ENCODE results near the gene TRIM26. TPM values are rescaled to one million over a fixed set of nuclear protein-coding genes. Genes with fewer than 3 reads are reported as not detected.
A peak's percentile ranks its signal among the peaks of the same experiment; 100 is the strongest.

TRIM26 gene
- total and polyA plus RNA-seq, 2 donors (not counting 1 experiment from before 2014, with no cell fraction given), result 49.5 to 73.2 TPM

- peak overlapping the region; percentile 98 to 100 for H3K27ac ChIP-seq (ENCODE audit: low read length in 2 of 2)
- WGBS (ENCODE audit: insufficient coverage), result 40% methylated on average over 1 of the region's 14 CpGs
- intact Hi-C loops (cut with micrococcal nuclease), result loop anchor here (10.0 kb wide), 1 partner anchor 1440 kb away; the partner anchor contains the start of genes APOM and BAG6
- no peaks in the 10 kb centered on the region for H3K9me3 ChIP-seq (ENCODE audit: control extremely low read depth in 1 of 3, control insufficient read depth in 2 of 3, insufficient read depth in 1 of 3, low read length in 2 of 3)
- H3K4me3 ChIP-seq (ENCODE audit: control extremely low read depth in 1 of 5, extremely low read depth in 1 of 5, insufficient read depth in 1 of 5, low read depth in 2 of 5, low read length in 4 of 5), result peak overlapping the region; percentile 93 to 100 (median 98)
- TF ChIP-seq EZH2 (IDR thresholded peaks at IDR 0.05; ENCODE audit: borderline replicate concordance, insufficient read depth, low read depth, low read length, poor library complexity, severe bottlenecking) (no peak), CTCF (IDR thresholded peaks at IDR 0.05) (no peak)
- ChIA-PET CTCF (interaction anchor here (0.6 kb wide), 1 partner anchor 1185 kb away, joined by 3 read pairs; no protein-coding TSS in a partner anchor), POLR2A (interaction anchor here (1.2 to 1.9 kb wide), 3 partner anchors 45 to 148 kb away, joined by 5 read pairs; partner anchors contain the start of genes PPP1R11 and TRIM39)
- peak overlapping the region; percentile 92 for H3K9ac ChIP-seq (ENCODE audit: low read length)
- peaks cover 0 to 3% of the 10 kb centered on the region in 2 experiments for H3K36me3 ChIP-seq (replicated peaks in 1 of 2; ENCODE audit: control extremely low read depth in 1 of 2, control insufficient read depth in 1 of 2, extremely low read depth in 1 of 2, insufficient read depth in 2 of 2, low read length in 1 of 2)
- peaks cover 36% of the 10 kb centered on the region for H3K79me2 ChIP-seq (ENCODE audit: control insufficient read depth, insufficient read depth, low read length)
- H4K20me1 ChIP-seq (ENCODE audit: control insufficient read depth, insufficient read depth, low read length, poor library complexity, severe bottlenecking), result peaks cover 15% of the 10 kb centered on the region
- H3K4me1 Mint-ChIP-seq, result peaks cover 47% of the 10 kb centered on the region
- H3K27me3 ChIP-seq (replicated peaks in 1 of 4; ENCODE audit: control extremely low read depth in 1 of 4, control insufficient read depth in 3 of 4, insufficient read depth in 4 of 4, low read length in 3 of 4), result no peaks in the 10 kb centered on the region
- H3K27ac Mint-ChIP-seq, result peak overlapping the region; percentile 100
- H3K27me3 Mint-ChIP-seq, result no peaks in the 10 kb centered on the region
- peak overlapping the region; percentile 79 for H2AFZ ChIP-seq (ENCODE audit: insufficient read depth, low read depth, low read length, poor library complexity, severe bottlenecking)
- peak overlapping the region; percentile 89 for H3K4me2 ChIP-seq (replicated peaks; ENCODE audit: low read depth, low read length, poor library complexity, severe bottlenecking)
- ATAC-seq (ENCODE audit: low read depth), result no peak
- DNase-seq, result no peak
- H3K4me3 Mint-ChIP-seq, result peak overlapping the region; percentile 90
- no peaks in the 10 kb centered on the region for H3K9me3 Mint-ChIP-seq (ENCODE audit: insufficient read depth)
- H3K4me1 ChIP-seq (ENCODE audit: control insufficient read depth in 2 of 2, insufficient read depth in 2 of 2, low read length in 2 of 2), result peaks cover 32 to 39% of the 10 kb centered on the region in 2 donors
These were observed 1.4 kb upstream of the TRIM26 start for GRCh38 chr6:30214657-30214982.

GRCh38 chr6:30213957-30214656, 901 bp upstream of the TRIM26 start:
- H3K9me3 Mint-ChIP-seq (ENCODE audit: insufficient read depth), result no peaks in the 10 kb centered on the region
- CTCF ChIA-PET, result interaction anchor here (0.6 to 1.9 kb wide), 4 partner anchors 10 to 1186 kb away, joined by 3 to 8 read pairs (median 3); no protein-coding TSS in a partner anchor
- H3K27me3 Mint-ChIP-seq, result no peaks in the 10 kb centered on the region
- Histone ChIP-seq H3K4me1 (ENCODE audit: control insufficient read depth in 2 of 2, insufficient read depth in 2 of 2, low read length in 2 of 2) (peaks cover 32 to 40% of the 10 kb centered on the region in 2 donors), H2AFZ (ENCODE audit: insufficient read depth, low read depth, low read length, poor library complexity, severe bottlenecking) (peak overlapping the region; percentile 79), H3K27me3 (replicated peaks in 1 of 4; ENCODE audit: control extremely low read depth in 1 of 4, control insufficient read depth in 3 of 4, insufficient read depth in 4 of 4, low read length in 3 of 4) (no peaks in the 10 kb centered on the region), H3K27ac (ENCODE audit: low read length in 2 of 2) (peak overlapping the region; percentile 98 to 100), H3K4me2 (replicated peaks; ENCODE audit: low read depth, low read length, poor library complexity, severe bottlenecking) (peak overlapping the region; percentile 89), H3K36me3 (replicated peaks in 1 of 2; ENCODE audit: control extremely low read depth in 1 of 2, control insufficient read depth in 1 of 2, extremely low read depth in 1 of 2, insufficient read depth in 2 of 2, low read length in 1 of 2) (peaks cover 0 to 3% of the 10 kb centered on the region in 2 experiments), H3K4me3 (ENCODE audit: control extremely low read depth in 1 of 5, extremely low read depth in 1 of 5, insufficient read depth in 1 of 5, low read depth in 2 of 5, low read length in 4 of 5) (peak overlapping the region; percentile 93 to 100 (median 98)), H3K79me2 (ENCODE audit: control insufficient read depth, insufficient read depth, low read length) (peaks cover 41% of the 10 kb centered on the region), H3K9me3 (ENCODE audit: control extremely low read depth in 1 of 3, control insufficient read depth in 2 of 3, insufficient read depth in 1 of 3, low read length in 2 of 3) (no peaks in the 10 kb centered on the region), H3K9ac (ENCODE audit: low read length) (peak overlapping the region; percentile 92), H4K20me1 (ENCODE audit: control insufficient read depth, insufficient read depth, low read length, poor library complexity, severe bottlenecking) (peaks cover 20% of the 10 kb centered on the region)
- POLR2A ChIA-PET, result interaction anchor here (0.6 to 1.9 kb wide), 4 partner anchors 45 to 610 kb away, joined by 3 to 5 read pairs (median 5); partner anchors contain the start of genes PPP1R11 and TRIM39
- intact Hi-C loops (cut with micrococcal nuclease), result loop anchor here (1.0 to 10.0 kb wide), 6 partner anchors 45 to 1441 kb away; partner anchors contain the start of genes APOM, BAG6, PPP1R11 and RPP21
- peak overlapping the region; percentile 90 for H3K4me3 Mint-ChIP-seq
- under 1% methylated on average over 40 of the region's 45 CpGs for WGBS (ENCODE audit: insufficient coverage)
- peak overlapping the region; percentile 100 for H3K27ac Mint-ChIP-seq
- ATAC-seq (ENCODE audit: low read depth) (peak; percentile 58), DNase-seq (peak; percentile 85)
- peaks cover 50% of the 10 kb centered on the region for H3K4me1 Mint-ChIP-seq
- no peak for TF ChIP-seq EZH2 (IDR thresholded peaks at IDR 0.05; ENCODE audit: borderline replicate concordance, insufficient read depth, low read depth, low read length, poor library complexity, severe bottlenecking)
- no peak for TF ChIP-seq CTCF (IDR thresholded peaks at IDR 0.05)

All from B cell (primary cell).